Fibroblast of gingiva (primary cell): ENCODE results near the gene GDPD5.

Experiments
- DNase-seq: peaks from one replicate; pipeline ENCODE4 v3.0.0-alpha.2; 2011; ENCODE audit warnings: low read depth

GDPD5 gene

DNA sequence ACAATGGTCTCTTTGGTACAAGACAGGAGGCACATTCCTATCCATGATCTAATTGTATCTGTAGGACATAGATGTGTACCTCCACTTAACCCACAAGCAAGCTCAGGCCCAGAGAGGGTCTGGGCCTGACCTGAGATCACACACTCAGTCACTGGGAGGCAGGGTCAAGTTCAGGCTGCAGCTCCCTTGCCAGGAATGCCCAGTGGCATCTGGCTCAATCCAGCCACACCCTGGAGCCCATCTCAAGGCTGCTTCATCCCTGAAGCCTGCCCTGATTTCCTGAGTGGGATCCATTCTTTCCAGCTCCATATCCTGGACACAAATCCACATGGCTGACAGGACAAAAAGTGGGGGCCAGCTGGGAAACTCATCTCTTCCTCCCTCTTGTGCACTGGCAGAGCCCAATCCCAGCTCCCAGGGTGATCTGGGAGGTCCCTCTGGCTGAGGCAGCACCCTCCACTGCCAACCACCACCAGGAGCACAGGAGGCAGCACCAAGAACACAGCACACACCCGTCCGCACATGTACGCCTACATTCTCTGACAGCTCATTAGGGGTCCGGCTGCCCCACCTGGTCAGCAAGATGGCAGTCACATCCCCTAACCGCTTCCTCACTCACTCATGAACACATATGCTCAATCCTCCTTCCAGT lies 53.5 kb downstream of the GDPD5 start:
- no peak for DNase-seq

- no peak for DNase-seq
Measured at GRCh38 chr11:75471176-75471973, 54.4 kb downstream of the GDPD5 start.

- no peak for DNase-seq
Measured at GRCh38 chr11:75470476-75471080, 55.2 kb downstream of the GDPD5 start.

GRCh38 chr11:75469785-75470405 lies 55.8 kb downstream of the GDPD5 start:
- DNase-seq, result no peak

DNA sequence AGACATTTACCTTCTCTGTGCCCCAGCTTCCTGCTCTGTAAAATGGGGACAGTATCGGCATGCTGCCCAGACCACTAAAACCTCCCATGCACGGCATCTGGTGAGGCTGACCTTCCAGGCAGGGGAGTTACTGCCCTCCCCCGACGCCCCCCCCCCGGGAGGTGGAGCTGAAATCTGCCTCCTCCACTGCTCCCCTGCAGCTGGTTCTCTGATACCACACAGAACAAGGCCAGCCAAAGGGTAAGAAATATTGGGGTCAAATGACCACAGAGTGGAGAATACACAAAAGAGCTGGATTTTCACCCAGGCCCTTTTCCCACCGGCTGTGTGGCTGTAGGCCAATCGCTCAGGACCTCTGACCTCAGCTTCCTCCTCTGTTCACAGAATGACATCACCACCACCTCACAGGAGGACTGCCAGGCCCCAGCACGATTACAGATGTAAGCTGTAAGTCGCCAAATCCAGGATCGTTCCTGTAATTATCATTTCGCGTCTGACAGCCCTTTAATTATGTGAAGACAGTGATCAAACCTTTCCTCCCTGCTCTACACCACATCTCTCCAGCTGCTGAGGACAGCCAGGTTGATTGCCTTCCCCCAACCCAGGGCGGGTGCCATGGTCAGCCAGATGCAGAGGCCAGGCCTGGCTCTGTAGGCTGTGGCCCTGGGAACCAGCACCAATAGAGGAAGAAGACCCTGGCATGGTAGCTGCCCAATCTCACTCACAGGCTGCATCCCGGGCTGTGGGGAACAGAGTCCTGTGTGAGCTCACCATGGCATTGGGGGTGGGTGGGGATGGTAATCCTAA lies 57.0 kb downstream of the GDPD5 start:
- no peak for DNase-seq

GRCh38 chr11:75467881-75468280 lies 57.9 kb downstream of the GDPD5 start:
- DNase-seq, result no peak

DNA sequence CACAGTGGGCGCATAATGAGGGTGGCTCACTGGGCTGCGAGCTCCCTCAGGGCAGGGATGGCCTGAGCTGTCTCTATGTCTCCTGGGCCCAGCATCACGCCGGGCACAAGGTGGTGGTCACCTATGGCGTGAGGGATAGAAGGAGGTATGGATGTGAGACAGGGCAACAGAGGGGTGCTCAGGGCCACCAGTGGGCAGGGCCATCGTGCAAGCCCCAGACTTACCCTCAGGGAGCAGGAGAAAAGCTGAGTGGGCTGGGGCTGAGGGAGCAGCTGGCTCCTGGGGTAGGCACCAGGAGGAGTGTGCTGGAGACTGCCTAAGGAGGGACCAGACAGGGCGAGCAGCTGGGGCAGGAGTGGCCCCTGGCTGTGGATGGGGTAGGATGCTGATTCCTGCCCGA lies 58.4 kb downstream of the GDPD5 start:
- DNase-seq, result no peak

- no peak for DNase-seq
Measured at GRCh38 chr11:75465701-75466531, 59.8 kb downstream of the GDPD5 start.

DNA sequence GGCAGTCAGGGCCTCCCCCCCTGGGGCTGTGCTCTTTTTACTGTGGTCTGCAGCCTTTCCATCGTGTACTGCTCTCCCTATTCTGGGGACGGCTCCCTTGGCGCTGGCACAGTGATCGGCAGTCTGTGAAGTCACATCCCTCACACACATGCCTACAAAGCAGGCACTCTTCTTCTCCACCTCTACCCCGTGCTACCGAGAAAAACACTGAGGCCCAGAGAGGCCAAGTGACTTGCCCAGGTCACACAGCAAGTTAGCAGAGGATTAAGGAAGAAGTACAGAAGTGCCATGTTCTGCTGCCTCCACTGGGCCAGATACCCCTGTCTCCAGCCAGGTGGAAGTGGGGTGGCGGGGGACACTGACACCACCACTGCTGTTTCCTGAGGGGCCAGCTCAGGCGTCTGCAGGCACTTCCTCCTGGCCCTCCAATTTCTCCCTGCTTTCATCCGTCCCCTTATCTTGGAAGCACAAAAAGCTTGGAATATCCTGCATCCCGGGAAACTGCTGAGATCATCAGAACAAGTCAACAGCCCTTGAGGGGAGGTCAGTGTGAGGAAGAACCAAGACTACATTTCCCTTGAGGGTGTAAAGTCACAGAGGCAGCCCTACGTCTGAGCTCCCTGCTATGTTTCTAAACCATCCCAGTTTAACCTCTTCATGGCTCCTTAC lies 62.5 kb downstream of the GDPD5 start:
- DNase-seq, result no peak

- no peak for DNase-seq
Measured at GRCh38 chr11:75462117-75462653, 63.6 kb downstream of the GDPD5 start.

GRCh38 chr11:75461151-75461550 lies 64.6 kb downstream of the GDPD5 start:
- peak; percentile 29 for DNase-seq

DNA sequence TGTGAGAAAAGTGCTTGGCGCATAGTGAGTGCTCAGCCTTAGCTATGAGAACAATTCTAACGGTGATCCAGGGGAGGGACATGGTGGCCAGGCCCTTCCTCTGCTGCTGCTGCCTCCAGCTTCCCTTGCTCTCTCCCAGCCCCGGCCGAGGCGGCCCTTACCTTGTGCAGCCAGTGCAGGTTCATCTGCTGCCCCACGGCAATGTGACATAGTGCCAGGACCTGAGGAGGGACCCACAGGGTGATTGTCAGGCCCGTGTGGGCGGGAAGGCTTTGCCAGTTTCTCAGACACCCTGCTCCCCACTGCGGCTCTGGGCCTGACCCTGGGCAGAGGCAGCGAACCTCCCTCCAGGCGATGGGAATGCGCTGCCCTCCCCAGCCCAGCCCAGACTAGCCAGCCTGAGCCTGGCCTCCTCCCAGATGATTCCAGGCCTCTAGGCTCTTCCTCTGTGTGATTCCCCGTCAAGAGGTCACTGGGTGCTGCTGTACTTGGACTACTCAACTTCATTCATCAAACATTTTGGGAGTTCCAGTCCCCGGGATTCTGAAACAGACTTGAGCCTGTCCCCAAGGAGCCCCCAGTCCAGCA lies 69.1 kb downstream of the GDPD5 start:
- DNase-seq, result no peak

DNA sequence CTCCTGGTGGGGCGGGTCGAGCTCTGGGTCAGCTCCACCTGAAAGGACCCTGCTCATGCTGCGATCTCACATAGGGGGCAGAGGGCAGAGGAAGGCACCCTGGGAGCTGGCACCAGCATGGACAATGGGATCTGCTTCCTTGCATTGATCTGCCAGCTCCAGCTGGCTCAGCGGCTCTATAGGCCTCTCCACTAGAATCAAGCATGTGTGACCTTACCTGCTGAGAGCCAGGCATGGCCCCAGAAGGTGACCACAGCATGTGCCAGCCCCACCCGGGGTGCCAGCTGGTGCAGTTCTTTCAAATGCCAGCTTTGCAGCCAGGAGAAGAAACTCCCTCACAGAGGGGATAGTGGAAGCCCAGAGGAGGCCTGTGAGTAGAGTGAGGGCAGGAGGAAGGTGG lies 70.8 kb downstream of the GDPD5 start:
- no peak for DNase-seq

GRCh38 chr11:75453916-75454655 lies 71.7 kb downstream of the GDPD5 start:
- DNase-seq, result peak; percentile 74

GRCh38 chr11:75450826-75451821 lies 74.6 kb downstream of the GDPD5 start:
- no peak for DNase-seq

DNA sequence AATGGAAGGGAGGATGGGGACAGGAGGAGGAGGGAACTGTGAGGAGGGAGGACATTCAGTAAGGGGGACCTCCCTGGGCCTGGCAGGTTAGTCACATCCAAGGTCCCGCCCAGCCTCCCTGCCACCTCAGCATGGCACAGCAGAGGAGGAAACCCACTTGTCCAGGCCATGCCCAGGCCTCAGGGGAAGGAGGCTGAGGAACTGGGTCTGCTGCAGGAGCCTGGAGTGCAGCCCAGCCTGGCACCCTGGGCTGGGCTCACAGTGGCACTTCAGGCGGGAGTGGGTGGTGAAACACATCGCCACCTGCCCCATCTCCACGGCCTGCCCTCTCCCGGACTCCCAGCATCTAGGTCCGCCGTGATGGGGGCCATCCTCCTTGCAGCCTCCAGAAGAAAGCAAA lies 75.5 kb downstream of the GDPD5 start:
- DNase-seq, result no peak

DNA sequence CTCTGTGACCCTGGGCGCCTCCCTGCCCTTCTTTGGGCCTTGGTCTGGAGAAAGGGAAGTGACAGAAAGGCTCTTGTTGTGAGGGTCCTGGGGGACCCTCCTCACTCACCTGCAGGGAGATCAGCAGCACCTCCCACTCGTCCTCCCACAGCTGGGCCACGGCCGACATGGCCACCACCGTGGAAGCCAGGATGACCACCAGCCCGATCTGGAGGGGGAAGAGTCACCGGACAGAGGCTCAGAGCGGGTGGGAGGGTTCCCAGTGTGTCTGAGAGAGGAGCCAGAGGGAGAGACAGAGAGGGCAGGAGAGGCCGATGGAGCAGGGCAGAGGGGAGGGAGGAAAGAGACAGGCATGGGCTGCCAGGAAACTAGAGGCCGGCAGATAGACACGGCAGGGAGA lies 76.0 kb downstream of the GDPD5 start:
- DNase-seq, result no peak

- DNase-seq, result no peak
Measured at GRCh38 chr11:75449271-75449670, 76.5 kb downstream of the GDPD5 start.
